GM21390 (cell line): Measurements from ENCODE around the gene SLC30A9.

ENCODE experiments used
- ATAC-seq: cut with Tn5 transposase; IDR thresholded peaks from one replicate; pipeline ENCODE4 v1.9.1; 2021; ENCODE audit not compliant: unreplicated experiment

SLC30A9 gene

GRCh38 chr4:41998019-41998418, 7.7 kb downstream of the SLC30A9 start:
- ATAC-seq = no peak

GRCh38 chr4:41999321-41999720, 9.0 kb downstream of the SLC30A9 start:
- no peak for ATAC-seq

- ATAC-seq = no peak
Measured at GRCh38 chr4:42008011-42008786, 17.9 kb downstream of the SLC30A9 start.

- no peak for ATAC-seq
Measured at GRCh38 chr4:42015438-42015837, 25.1 kb downstream of the SLC30A9 start.

- no peak for ATAC-seq
Measured at GRCh38 chr4:42018451-42018850, 28.1 kb downstream of the SLC30A9 start.

GRCh38 chr4:42048394-42048793, 58.1 kb downstream of the SLC30A9 start:
- no peak for ATAC-seq

- ATAC-seq = no peak
Measured at GRCh38 chr4:42050516-42051249, 60.4 kb downstream of the SLC30A9 start.

- ATAC-seq = no peak
Measured at GRCh38 chr4:42066402-42066801, 76.1 kb downstream of the SLC30A9 start.

- no peak for ATAC-seq
Measured at GRCh38 chr4:42067264-42067663, 76.9 kb downstream of the SLC30A9 start.

GRCh38 chr4:42070463-42070862, 80.1 kb downstream of the SLC30A9 start:
- no peak for ATAC-seq

GRCh38 chr4:42074294-42074693, 84.0 kb downstream of the SLC30A9 start:
- no peak for ATAC-seq

- ATAC-seq = peak; percentile 80
Measured at GRCh38 chr4:42078184-42078801, 88.0 kb downstream of the SLC30A9 start.

- ATAC-seq = no peak
Measured at GRCh38 chr4:42080306-42080705, 90.0 kb downstream of the SLC30A9 start.

GRCh38 chr4:42083816-42084215, 93.5 kb downstream of the SLC30A9 start:
- no peak for ATAC-seq

- no peak for ATAC-seq
Measured at GRCh38 chr4:42088386-42088785, 98.1 kb downstream of the SLC30A9 start.

GRCh38 chr4:42101446-42101975, 111.2 kb downstream of the SLC30A9 start:
- no peak for ATAC-seq

GRCh38 chr4:42104521-42104920, 114.2 kb downstream of the SLC30A9 start:
- no peak for ATAC-seq

GRCh38 chr4:42112846-42113245, 122.5 kb downstream of the SLC30A9 start:
- ATAC-seq = no peak

- ATAC-seq = no peak
Measured at GRCh38 chr4:42119886-42120285, 129.6 kb downstream of the SLC30A9 start.

GRCh38 chr4:42122237-42122636, 131.9 kb downstream of the SLC30A9 start:
- no peak for ATAC-seq

- ATAC-seq = no peak
Measured at GRCh38 chr4:42123071-42123644, 132.8 kb downstream of the SLC30A9 start.
